D341Med (cell line): Measurements from ENCODE around the gene SLC2A9.
A peak's percentile ranks its signal among the peaks of the same experiment; 100 is the strongest.

Source experiments
- DNase-seq: peaks from one replicate; pipeline ENCODE4 v3.0.0; 2012; ENCODE audit warnings: low spot score

The SLC2A9 gene

DNA sequence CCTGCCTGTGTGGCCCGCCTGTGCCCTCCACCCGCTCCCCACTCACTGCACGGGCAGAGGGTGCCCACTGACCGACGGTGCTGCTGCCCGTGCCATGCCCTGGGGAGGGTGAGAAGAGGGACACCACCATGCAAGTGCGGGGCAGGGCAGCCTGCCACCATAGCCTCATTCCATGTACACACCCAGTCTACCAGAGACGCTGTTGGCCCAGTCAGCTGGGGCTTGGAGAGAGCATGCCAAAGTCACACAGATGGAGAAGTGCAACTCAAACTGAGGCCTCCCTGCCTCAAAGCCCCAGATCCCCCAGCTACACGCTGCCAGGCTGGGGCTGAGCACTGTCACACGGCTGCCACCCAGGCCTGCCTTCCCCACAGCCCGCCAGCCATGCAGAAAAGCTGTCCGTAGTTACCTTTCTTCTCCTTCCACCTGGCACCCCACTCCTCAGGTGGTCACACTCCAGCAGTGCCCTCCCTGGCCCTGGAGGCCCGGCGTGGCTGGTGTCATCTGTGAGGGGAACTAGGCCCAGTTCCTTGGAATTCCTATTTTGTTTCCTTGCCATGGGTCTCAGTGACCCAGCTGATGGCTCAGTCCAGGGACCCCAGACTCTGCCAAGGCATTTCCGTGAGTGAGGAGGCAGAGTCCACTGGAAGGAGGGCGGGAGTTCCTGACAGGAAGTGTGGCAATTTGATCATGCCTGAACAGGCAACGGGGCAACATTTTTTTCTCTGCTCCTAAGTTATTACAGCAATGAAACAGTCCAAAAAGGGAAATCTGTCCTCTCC lies at the start of gene SLC2A9:
TSS of gene SLC2A9 (minus strand) at position 627 of the 782 bp plus-strand sequence. CDS start at position 559, 68 bp downstream.
- no peak for DNase-seq

- DNase-seq = no peak
Measured at GRCh38 chr4:10069075-10069642, 47.9 kb upstream of the SLC2A9 start.

DNA sequence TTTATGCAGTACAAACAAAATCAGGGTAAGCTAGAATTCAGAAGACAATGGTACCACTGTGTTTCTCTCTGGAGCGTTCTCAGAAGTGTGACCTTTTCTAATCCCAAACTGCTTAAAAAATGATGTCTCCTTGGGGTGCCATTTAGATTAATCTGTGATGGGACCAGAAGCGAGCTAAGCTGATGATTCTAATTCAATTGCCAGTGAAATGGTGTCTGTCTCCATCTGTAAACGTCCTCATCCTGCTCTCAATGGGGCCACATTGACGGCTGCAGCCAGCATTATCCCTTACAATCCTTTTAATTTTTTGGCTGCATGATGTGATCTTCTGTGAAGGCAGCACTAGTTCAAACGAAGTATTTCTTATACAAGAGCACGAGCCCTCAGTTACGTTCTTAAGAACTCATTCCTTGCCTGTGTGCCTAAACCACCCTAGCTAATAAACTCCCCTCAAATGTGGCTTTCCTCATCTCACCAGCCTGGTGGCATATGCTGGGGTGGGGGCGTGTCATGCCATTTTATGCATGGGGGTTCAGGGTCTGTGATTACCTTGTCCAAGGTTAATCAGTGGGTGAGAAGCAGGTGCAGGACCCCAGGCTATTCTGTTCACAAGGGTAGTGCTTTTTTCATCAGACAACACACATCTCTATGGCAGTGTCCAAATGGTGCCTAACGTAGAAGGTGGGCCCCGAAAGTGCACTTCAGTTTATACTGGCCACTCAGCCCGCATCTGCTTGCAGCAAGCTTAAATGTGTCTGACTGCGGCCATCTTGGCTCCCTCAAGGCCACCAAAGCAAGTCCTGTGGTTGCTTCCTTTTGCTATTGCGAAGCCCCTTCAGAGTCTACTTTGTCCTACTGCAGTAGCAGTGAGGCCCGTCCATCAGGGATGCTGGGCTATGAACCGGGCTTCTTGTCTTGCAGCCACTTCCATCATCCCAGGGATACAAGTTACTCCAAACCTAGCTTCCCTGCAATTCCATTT lies 45.7 kb upstream of the SLC2A9 start:
- peak; percentile 29 for DNase-seq

DNA sequence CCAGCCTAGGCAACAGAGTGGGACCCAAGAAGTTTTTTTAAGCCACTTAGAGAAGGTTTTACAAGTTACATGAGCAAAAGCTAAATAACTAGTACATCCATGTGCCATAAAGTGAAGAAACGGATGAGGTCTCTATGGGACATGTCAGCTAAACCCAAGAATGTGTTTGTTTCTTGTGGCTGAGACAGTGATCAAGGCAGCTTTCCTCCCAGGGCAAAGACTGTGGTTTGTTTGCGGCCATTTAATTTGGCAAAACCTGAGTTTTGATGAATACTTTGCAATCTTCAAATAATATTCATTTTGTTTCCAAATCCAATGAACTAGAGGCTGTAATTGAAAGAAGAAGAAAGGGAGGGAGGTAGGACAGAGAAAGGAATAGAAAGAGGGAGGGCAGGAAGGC lies 44.9 kb upstream of the SLC2A9 start:
- DNase-seq = no peak

- DNase-seq = peak; percentile 70
Measured at GRCh38 chr4:10063544-10064300, 42.4 kb upstream of the SLC2A9 start.

- DNase-seq = no peak
Measured at GRCh38 chr4:10061650-10062415, 40.5 kb upstream of the SLC2A9 start.

DNA sequence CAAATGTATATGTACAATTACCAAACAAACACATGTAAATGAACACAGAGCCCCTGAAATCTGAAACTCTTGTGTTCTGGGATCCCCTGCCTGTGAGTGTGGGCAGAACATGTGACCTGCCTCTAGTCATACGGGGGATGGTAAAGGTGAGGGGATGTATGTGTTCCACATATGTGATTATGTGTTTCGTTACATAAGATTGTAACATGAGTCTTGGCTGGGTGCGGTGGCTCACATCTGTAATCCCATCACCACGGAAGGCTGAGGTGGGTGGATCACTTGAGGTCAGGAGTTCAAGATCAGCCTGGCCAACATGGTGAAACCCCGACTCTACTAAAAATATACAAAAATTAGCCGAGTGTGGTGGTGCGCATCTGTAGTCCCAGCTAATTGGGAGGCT lies 37.1 kb upstream of the SLC2A9 start:
- no peak for DNase-seq

- no peak for DNase-seq
Measured at GRCh38 chr4:10057023-10057395, 35.7 kb upstream of the SLC2A9 start.

- no peak for DNase-seq
Measured at GRCh38 chr4:10056334-10057022, 35.2 kb upstream of the SLC2A9 start.

DNA sequence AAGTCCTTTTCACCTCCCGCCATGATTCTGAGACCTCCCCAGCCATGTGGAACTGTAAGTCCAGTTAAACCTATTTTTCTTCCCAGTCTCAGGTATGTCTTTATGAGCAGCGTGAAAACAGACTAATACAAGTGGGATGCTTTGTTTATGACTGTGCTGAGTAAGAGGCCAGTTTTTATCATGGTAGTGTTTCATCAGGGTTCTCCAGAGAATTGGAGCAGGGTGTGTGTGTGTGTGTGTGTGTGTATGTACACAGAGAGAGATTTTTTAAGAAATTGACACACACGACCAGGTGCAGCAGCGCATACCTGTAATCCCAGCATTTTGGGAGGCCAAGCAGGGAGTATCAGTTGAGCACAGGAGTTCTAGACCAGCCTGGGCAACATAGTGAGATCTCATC lies 34.6 kb upstream of the SLC2A9 start:
- DNase-seq = no peak

GRCh38 chr4:10054571-10055041 lies 33.3 kb upstream of the SLC2A9 start:
- DNase-seq = no peak

GRCh38 chr4:10053635-10054453 lies 32.5 kb upstream of the SLC2A9 start:
- DNase-seq = no peak

DNA sequence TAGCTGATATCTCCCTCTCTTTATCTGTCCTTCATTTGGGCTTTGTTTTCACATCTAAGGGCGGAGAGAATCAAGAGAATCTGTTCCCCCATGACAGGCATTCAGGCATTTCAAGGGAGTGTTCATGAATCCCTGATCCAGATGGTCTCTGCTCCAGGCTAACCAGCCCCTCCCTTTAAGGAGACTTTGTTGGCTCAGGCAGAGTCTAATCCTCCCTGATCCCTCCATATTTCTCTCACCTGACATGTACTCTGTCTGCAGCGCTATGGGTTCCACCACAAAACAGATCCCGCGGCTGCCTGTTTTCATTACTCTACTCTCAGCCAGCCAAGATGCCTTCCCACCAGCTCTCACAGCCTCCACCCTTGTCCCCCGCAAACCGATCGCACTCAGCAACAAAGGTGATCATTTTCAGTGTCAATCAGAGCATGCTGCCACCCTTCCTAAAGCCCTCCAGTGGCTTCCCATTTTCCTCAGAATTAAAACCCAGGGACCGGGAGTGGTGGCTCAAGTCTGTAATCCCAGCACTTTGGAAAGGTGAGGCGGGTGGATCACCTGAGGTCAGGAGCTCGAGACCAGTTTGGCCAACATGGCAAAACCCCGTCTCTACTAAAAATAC lies 30.3 kb upstream of the SLC2A9 start:
- peak; percentile 79 for DNase-seq

- DNase-seq = no peak
Measured at GRCh38 chr4:10050721-10051120, 29.4 kb upstream of the SLC2A9 start.

DNA sequence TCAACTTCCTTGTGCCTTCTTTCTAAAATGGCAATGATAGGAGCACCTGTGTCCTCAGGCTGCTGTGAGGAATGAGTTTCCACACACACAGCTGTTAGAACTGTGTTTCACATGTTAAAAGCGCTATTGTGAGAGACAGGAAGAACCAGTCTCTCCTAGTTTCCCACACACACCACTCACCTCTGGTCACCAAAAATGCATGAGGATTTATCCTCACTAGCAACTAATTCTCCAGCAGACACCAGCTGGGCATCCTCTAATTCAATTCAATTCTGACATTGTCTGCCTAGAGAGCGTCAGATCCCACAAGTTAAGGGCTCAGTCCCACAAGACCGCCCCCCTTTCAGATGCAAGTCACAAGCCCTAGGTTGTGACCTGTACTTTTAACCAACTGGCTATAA lies 29.0 kb upstream of the SLC2A9 start:
- DNase-seq = no peak

DNA sequence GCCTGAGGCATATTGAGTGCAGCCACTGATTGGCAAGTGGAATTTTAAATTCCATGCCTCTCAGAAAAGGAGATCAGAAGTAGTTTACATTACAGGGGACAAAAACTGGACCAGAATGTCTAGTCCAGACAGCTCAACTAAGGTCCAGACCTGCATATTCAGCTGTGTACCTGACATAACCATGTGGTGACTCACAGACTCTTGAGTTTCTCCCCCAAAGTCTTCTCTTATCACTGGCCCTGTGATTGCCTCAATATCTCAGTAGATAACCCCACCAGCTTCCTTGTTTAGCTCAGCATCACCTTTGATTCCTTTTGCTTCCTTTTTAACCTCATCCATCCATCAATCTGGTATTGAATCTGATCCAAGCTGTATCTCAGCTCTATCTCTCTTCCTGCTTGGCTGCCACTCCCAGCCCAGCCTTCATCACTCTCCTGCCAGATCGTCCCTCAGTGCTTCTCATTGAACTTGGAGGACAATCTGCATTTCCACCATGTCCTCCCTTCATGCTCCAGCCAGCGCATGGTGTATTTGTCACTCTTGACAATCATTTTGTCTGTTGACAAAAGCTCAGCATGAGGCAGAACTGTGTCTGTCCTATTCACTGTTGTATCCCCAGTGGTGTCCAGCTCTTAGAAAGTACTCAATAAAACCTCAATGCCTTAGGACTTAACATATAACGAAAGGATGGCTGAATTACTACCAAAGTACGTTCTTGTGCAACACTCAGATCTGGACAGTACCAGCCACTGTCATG lies 27.8 kb upstream of the SLC2A9 start:
- no peak for DNase-seq

DNA sequence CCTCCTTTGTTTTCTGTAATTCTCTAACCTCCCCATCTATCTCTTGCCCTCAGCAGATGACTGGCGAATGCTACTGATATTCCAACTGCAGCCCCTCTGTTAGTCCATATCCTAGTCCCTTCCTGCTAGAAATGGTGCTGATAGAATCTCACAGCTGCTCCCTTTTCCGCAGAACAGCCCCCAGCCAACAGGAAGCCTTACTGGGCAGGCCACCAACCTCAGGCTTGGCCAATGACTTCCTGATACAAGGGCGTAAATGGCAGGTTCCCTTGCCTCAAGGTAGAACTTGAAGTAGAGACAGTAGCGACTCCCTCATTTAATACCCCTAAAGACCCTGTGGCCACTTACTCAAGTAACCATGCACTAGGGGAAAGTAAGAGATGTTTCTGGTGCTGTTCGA lies 26.7 kb upstream of the SLC2A9 start:
- DNase-seq = no peak

DNA sequence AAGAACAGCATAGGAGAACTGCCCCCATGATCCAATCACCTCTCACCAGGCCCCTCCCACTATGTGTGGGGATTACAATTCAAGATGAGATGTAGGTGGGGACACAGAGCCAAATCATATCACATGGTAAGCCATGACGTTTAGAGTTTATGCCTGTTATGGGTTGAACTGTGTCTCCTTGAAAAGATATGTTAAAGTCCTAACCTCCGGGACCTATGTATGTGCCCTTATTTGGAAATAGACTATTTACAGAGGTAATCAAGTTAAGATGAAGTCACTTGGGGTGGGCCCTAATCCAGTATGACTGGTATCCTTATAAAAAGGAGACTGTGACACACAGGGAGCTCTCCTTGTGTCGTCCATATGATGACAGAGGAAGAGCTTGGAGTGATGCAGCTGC lies 25.2 kb upstream of the SLC2A9 start:
- no peak for DNase-seq
